Colonic mucosa (tissue), 4 donors: ENCODE results near the gene FAM107A. TPM values are rescaled to one million over a fixed set of nuclear protein-coding genes. Genes with fewer than 3 reads are reported as not detected.
A peak's percentile ranks its signal among the peaks of the same experiment; 100 is the strongest.

Experiments
- DNase-seq: peaks from one replicate; pipeline ENCODE4 v3.0.0-alpha.2; 2020
- H3K27ac ChIP-seq: fragments of 200-600 bp; one replicate; pipeline ENCODE4 v1.8.0; 2021
- H3K27me3 ChIP-seq: fragments of 200-600 bp; one replicate; pipeline ENCODE4 v1.8.0; 2021
- H3K36me3 ChIP-seq: fragments of 200-600 bp; one replicate; pipeline ENCODE4 v1.8.0; 2021
- H3K4me1 ChIP-seq: fragments of 200-600 bp; one replicate; pipeline ENCODE4 v1.8.0; 2021; ENCODE audit warnings: mild to moderate bottlenecking
- H3K4me3 ChIP-seq: fragments of 200-600 bp; one replicate; pipeline ENCODE4 v1.8.0; 2021
- H3K9ac ChIP-seq, 2 donors: one replicate each; pipeline ENCODE4 v1.7.0; 2013; ENCODE audit warnings: control low read depth in 2 of 2, low read depth in 2 of 2, low read length in 2 of 2
- H3K9me3 ChIP-seq: fragments of 200-600 bp; one replicate; pipeline ENCODE4 v1.8.0; 2021
- intact Hi-C: fragments of 100-400 bp; cut with DNase I; formaldehyde crosslinking; loops from one replicate; pipeline ENCODE4 v1.14.1; 2022
- total RNA-seq, 2 donors: library from RNA; stranded (reverse); fragmentation: NEBNext Ultra II Directional in 1 of 2; extraction: Animal tissue kit (Norgen Biotek cat#: 25700) in 1 of 2; gene quantifications; one replicate each; pipeline ENCODE4 v1.2.1, GENCODE V29; 2021
- TF ChIP-seq, protein P1 (sequence below): fragments of 200-600 bp; IDR thresholded peaks from one replicate; pipeline ENCODE4 v1.8.0; 2022; ENCODE audit warnings: antibody characterized with exemption, mild to moderate bottlenecking
- donor health status: healthy.
- donor health status: DM: no; HTN: no; CAD: no.
- donor health status: DM: no; HTN: no; CAD: no.

FAM107A gene
- total RNA-seq, 2 donors from 2014 or later = 2.2 to 5.1 TPM

DNA sequence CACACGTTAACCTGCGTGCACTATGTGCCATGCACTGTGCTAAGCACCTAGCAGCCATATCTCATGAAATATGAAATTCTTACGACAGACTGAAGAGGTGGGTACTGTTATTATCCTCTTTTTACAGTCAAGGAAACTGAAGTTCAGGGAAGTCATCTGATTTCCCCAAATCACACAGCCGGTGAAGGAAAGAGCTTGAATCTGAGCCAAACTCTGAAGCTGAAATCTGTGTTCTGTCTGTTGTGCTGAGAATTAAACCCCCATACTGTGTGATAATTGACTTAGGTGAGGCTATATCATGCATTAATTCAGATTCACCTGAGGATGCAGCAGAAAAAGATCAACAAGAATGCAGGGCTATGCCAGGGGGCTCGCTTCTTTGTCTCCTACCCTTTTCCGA lies 475 bp downstream of the FAM107A start:
- H3K27me3 ChIP-seq = no peaks in the 10 kb centered on the region
- intact Hi-C loops = no loop called here
- H3K9me3 ChIP-seq = no peaks in the 10 kb centered on the region
- TF ChIP-seq, protein P1, sequence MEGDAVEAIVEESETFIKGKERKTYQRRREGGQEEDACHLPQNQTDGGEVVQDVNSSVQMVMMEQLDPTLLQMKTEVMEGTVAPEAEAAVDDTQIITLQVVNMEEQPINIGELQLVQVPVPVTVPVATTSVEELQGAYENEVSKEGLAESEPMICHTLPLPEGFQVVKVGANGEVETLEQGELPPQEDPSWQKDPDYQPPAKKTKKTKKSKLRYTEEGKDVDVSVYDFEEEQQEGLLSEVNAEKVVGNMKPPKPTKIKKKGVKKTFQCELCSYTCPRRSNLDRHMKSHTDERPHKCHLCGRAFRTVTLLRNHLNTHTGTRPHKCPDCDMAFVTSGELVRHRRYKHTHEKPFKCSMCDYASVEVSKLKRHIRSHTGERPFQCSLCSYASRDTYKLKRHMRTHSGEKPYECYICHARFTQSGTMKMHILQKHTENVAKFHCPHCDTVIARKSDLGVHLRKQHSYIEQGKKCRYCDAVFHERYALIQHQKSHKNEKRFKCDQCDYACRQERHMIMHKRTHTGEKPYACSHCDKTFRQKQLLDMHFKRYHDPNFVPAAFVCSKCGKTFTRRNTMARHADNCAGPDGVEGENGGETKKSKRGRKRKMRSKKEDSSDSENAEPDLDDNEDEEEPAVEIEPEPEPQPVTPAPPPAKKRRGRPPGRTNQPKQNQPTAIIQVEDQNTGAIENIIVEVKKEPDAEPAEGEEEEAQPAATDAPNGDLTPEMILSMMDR = no peak
- no peak for DNase-seq
- no peaks in the 10 kb centered on the region for H3K4me1 ChIP-seq
- H3K36me3 ChIP-seq = no peaks in the 10 kb centered on the region
- H3K9ac ChIP-seq = peak overlapping the region; percentile 19 to 31
- H3K4me3 ChIP-seq = no peak overlapping the region
- H3K27ac ChIP-seq = no peak overlapping the region

DNA sequence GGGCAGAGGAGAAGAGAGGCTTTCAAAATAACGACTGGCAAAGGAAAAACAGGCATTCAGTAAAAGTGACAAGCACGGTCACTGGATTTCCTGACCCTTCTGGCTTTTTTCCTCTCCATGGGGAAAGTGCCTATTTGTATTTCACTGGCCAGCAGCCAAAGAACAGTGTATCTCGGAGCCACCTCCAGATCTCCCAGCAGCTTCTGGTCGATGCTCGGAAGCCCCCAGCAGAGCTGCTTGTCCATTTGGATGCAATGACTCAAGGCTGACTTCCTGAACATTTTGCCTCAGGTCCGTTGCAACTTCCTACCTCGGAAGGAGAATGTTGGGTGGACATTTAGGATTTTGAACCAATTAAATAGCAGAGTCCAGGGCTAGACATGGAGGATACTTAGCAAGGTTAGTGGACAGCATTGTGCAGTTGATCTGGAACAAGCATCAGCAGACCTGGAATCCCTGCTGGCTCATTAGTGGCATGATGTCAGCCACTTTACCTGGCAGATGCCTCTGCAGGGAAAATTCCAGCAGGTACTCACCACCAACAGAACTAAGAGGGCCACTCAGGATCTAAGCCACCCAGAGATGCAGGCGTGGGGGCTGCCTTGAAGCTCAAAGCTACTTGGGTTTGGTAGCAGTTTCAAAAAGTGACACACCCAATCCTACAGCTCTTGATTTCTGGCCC lies 1.1 kb downstream of the FAM107A start:
- Histone ChIP-seq H3K36me3 (no peaks in the 10 kb centered on the region), H3K27me3 (no peaks in the 10 kb centered on the region), H3K27ac (no peak overlapping the region), H3K9ac (no peak overlapping the region), H3K4me3 (no peak overlapping the region), H3K9me3 (no peaks in the 10 kb centered on the region), H3K4me1 (no peaks in the 10 kb centered on the region)
- DNase-seq = no peak
- intact Hi-C loops = no loop called here
- TF ChIP-seq, protein P1 = no peak

DNA sequence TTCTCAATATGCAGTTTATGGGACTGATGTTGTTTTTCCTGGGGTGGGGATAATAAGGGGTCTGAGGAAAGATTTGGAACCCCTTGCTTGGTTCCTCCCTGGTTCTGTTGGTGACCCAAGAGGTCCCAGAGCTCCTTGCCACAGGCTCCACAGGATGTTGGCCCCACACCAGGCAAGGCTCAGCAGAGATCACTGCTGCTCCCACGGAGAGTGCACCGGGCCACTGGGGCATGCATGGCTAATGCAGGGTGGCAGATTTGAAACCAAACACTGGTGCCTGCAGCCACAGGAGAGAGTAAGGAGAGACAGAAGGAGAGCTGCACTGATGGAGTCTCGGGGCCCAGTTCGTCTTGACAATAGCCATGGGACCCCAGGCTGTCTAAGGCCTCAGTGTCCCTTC lies 2.5 kb downstream of the FAM107A start:
- no peak overlapping the region for H3K9ac ChIP-seq
- DNase-seq = no peak
- no peaks in the 10 kb centered on the region for H3K4me1 ChIP-seq
- H3K4me3 ChIP-seq = no peak overlapping the region
- TF ChIP-seq, protein P1 = no peak
- no peak overlapping the region for H3K27ac ChIP-seq
- no peaks in the 10 kb centered on the region for H3K27me3 ChIP-seq
- no peaks in the 10 kb centered on the region for H3K9me3 ChIP-seq
- no peaks in the 10 kb centered on the region for H3K36me3 ChIP-seq
- intact Hi-C loops = loop anchor here (5.0 kb wide), 1 partner anchor 53 kb away; no protein-coding TSS in a partner anchor

DNA sequence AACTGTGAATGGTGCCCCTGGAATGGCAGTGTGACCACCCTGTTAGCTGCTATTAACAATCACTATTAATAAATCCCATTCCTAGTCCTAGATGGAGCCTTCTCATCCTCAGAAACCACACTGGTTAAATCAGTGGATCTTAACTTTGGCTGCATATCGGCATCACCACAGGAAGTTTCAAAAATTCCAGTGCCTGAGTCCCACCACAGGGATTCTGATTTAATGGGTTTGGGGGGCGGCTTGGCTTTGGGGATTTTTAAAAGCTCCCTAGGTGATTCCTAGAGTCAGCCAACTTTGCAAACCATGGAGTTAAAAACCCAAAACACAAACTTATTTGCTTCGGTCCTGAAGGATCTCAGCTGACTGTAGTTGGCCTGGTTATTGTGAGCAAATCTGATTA lies 3.1 kb downstream of the FAM107A start:
- intact Hi-C loops = loop anchor here (5.0 kb wide), 1 partner anchor 53 kb away; no protein-coding TSS in a partner anchor
- no peak overlapping the region for H3K9ac ChIP-seq
- no peaks in the 10 kb centered on the region for H3K36me3 ChIP-seq
- no peak for DNase-seq
- no peaks in the 10 kb centered on the region for H3K4me1 ChIP-seq
- TF ChIP-seq, protein P1 = no peak
- no peak overlapping the region for H3K4me3 ChIP-seq
- H3K9me3 ChIP-seq = no peaks in the 10 kb centered on the region
- H3K27me3 ChIP-seq = no peaks in the 10 kb centered on the region
- no peak overlapping the region for H3K27ac ChIP-seq

DNA sequence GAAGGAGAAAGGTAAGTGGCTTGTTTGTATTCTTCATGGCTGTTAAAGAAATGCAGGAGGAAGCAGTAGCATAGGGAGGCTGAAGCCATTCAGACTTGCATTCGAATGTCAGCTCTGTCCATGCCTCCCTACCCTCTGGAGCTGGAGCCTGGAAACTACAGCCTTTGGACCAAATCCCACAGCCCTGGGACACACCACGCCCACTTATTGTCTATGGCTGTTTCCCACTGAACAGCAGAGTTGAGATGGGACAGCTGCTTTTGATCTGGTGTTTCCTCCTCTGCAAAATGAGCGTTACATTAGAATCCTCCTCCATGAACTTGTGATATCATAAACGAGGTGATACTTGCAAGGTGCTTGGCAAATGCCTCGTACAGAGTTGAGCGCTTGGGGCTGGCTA lies 3.6 kb downstream of the FAM107A start:
- Histone ChIP-seq H3K9ac (no peak overlapping the region), H3K9me3 (no peaks in the 10 kb centered on the region), H3K4me3 (no peak overlapping the region), H3K27me3 (no peaks in the 10 kb centered on the region), H3K27ac (no peak overlapping the region), H3K36me3 (no peaks in the 10 kb centered on the region), H3K4me1 (no peaks in the 10 kb centered on the region)
- TF ChIP-seq, protein P1 = no peak
- DNase-seq = no peak
- intact Hi-C loops = loop anchor here (5.0 kb wide), 1 partner anchor 54 kb away; no protein-coding TSS in a partner anchor
